GM12878 (cell line): ENCODE data around the gene UBXN7. TPM values are rescaled to one million over a fixed set of nuclear protein-coding genes. Genes with fewer than 3 reads are reported as not detected.

Source experiments
- DPF2 ChIP-seq: fragments of 450-650 bp; IDR thresholded peaks from 2 replicates; pipeline ENCODE4 v1.6.1; 2017; ENCODE audit warnings: mild to moderate bottlenecking
- FOXM1 ChIP-seq: IDR thresholded peaks from 2 replicates; pipeline ENCODE4 v1.6.1; 2012; ENCODE audit warnings: low read depth, mild to moderate bottlenecking, inconsistent platforms, low read length, moderate library complexity
- HDAC6 ChIP-seq: fragments of 200-600 bp; sonication (generic); IDR thresholded peaks from one replicate; pipeline ENCODE4 v1.8.0; 2017; ENCODE audit warnings: antibody characterized with exemption; ENCODE audit not compliant: unreplicated experiment
- JUNB ChIP-seq: IDR thresholded peaks from 2 replicates; pipeline ENCODE4 v1.6.1; 2016; ENCODE audit warnings: antibody characterized with exemption, mild to moderate bottlenecking
- MTA3 ChIP-seq: IDR thresholded peaks from 2 replicates; pipeline ENCODE4 v1.6.1; 2012; ENCODE audit warnings: low read length, inconsistent platforms, borderline replicate concordance
- MXI1 ChIP-seq: fragments of 150-350 bp; IDR thresholded peaks from 2 replicates; pipeline ENCODE4 v1.6.1; 2011; ENCODE audit warnings: low read depth, mild to moderate bottlenecking, inconsistent platforms, low read length, improper control_type of control experiment
- PML ChIP-seq: IDR thresholded peaks from 2 replicates; pipeline ENCODE4 v1.6.1; 2012; ENCODE audit warnings: low read length, inconsistent platforms
- RB1 ChIP-seq: fragments of 450-650 bp; formaldehyde crosslinking; IDR thresholded peaks from 2 replicates; pipeline ENCODE4 v1.6.1; 2017; ENCODE audit warnings: mild to moderate bottlenecking, borderline replicate concordance
- SRF ChIP-seq, 2 experiments: IDR thresholded peaks; 2 replicates each; pipeline ENCODE4 v1.6.1; 2011; ENCODE audit warnings: low read depth in 2 of 2, low read length in 2 of 2, mild to moderate bottlenecking in 1 of 2, moderate library complexity in 1 of 2
- TCF12 ChIP-seq: IDR thresholded peaks from 2 replicates; pipeline ENCODE4 v1.6.1; 2011; ENCODE audit warnings: low read depth, mild to moderate bottlenecking, low read length
- ZBTB40 ChIP-seq: fragments of 450-650 bp; IDR thresholded peaks from 2 replicates; pipeline ENCODE4 v1.6.1; 2016; ENCODE audit warnings: mild to moderate bottlenecking, moderate library complexity, borderline replicate concordance
- polyA plus RNA-seq, 11 experiments: library from polyadenylated mRNA; depleted of rRNA in 4 of 11; unstranded in 6 of 11; stranded (reverse) in 5 of 11; fragments of >200 nt; fragmentation: Nextera tagmentation in 4 of 11; fragmentation: Illumina TruSeq in 1 of 11; extraction: Ambion mirVana in 4 of 11; extraction: Trizol in 1 of 11; gene quantifications; 1 replicate in 1 of 11; 2 replicates in 10 of 11; pipeline versions ENCODE4 v1.2.1 to v1.2.3, GENCODE V29; 2011 to 2016; ENCODE audit warnings: inconsistent platforms in 2 of 11, missing spikeins in 2 of 11, low read depth in 1 of 11
- total RNA-seq, 4 experiments: library from RNA; depleted of rRNA in 3 of 4; stranded (reverse); fragments of >200 nt in 3 of 4; fragmentation: Illumina TruSeq in 1 of 4; extraction: Trizol in 1 of 4; gene quantifications; 2 replicates each; pipeline versions ENCODE4 v1.2.1 to v1.2.3, GENCODE V29; 2013 to 2021
- TF ChIP-seq, protein P1 (sequence below): IDR thresholded peaks from 2 replicates; pipeline ENCODE4 v1.6.1; 2012; ENCODE audit warnings: low read length, inconsistent platforms
- TF ChIP-seq, protein P2 (sequence below): IDR thresholded peaks from 2 replicates; pipeline ENCODE4 v1.6.1; 2012; ENCODE audit warnings: low read depth, low read length, improper control_type of control experiment
- TF ChIP-seq, protein P3 (sequence below): IDR thresholded peaks from 2 replicates; pipeline ENCODE4 v1.6.1; 2011; ENCODE audit warnings: low read depth, low read length, improper control_type of control experiment, borderline replicate concordance
- TF ChIP-seq, protein P4 (sequence below): fragments of 450-650 bp; IDR thresholded peaks from 2 replicates; pipeline ENCODE4 v1.6.1; 2018; ENCODE audit warnings: mild to moderate bottlenecking, low read depth, moderate library complexity; ENCODE audit not compliant: partially characterized antibody

Gene UBXN7
- total and polyA plus RNA-seq, 10 of the 15 experiments (the other 5 are each of a cell fraction or from before 2014, with no cell fraction given), result 4.8 to 78.4 (median 24.9) TPM

DNA sequence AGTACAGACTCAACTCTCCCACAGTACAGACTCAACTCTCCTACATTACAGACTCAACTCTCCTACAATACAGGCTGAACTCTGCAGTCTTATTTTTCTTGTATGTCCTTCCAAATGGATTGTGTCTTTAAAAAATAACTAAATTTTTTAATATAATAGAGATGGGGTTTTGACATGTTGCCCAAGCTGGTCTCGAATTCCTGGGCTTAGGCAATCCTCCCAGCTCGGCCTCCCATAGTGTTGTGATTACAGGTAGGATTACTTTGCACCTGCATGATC lies 31.2 kb upstream of the UBXN7 start (continued):
- TF ChIP-seq JUNB (no peak), PML (0 out of 2 replicates have a peak, but pooled peaks have one; percentile 39), HDAC6 (no peak), RB1 (no peak), MXI1 (no peak), SRF (IDR thresholded peaks at IDR 0.05; ENCODE audit: low read depth in 2 of 2, low read length in 2 of 2) (no peak), ZBTB40 (no peak), FOXM1 (peak; percentile 17; the same call in 1 of the 2 replicates), MTA3 (no peak), DPF2 (no peak), TCF12 (0 out of 2 replicates have a peak, but pooled peaks have one; percentile 16)
- TF ChIP-seq, protein P1, sequence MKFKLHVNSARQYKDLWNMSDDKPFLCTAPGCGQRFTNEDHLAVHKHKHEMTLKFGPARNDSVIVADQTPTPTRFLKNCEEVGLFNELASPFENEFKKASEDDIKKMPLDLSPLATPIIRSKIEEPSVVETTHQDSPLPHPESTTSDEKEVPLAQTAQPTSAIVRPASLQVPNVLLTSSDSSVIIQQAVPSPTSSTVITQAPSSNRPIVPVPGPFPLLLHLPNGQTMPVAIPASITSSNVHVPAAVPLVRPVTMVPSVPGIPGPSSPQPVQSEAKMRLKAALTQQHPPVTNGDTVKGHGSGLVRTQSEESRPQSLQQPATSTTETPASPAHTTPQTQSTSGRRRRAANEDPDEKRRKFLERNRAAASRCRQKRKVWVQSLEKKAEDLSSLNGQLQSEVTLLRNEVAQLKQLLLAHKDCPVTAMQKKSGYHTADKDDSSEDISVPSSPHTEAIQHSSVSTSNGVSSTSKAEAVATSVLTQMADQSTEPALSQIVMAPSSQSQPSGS, result peak; percentile 86; the same call in 1 of the 2 replicates
- TF ChIP-seq, protein P2, sequence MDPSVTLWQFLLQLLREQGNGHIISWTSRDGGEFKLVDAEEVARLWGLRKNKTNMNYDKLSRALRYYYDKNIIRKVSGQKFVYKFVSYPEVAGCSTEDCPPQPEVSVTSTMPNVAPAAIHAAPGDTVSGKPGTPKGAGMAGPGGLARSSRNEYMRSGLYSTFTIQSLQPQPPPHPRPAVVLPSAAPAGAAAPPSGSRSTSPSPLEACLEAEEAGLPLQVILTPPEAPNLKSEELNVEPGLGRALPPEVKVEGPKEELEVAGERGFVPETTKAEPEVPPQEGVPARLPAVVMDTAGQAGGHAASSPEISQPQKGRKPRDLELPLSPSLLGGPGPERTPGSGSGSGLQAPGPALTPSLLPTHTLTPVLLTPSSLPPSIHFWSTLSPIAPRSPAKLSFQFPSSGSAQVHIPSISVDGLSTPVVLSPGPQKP, result no peak
- TF ChIP-seq, protein P3, sequence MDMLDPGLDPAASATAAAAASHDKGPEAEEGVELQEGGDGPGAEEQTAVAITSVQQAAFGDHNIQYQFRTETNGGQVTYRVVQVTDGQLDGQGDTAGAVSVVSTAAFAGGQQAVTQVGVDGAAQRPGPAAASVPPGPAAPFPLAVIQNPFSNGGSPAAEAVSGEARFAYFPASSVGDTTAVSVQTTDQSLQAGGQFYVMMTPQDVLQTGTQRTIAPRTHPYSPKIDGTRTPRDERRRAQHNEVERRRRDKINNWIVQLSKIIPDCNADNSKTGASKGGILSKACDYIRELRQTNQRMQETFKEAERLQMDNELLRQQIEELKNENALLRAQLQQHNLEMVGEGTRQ, result no peak
- TF ChIP-seq, protein P4, sequence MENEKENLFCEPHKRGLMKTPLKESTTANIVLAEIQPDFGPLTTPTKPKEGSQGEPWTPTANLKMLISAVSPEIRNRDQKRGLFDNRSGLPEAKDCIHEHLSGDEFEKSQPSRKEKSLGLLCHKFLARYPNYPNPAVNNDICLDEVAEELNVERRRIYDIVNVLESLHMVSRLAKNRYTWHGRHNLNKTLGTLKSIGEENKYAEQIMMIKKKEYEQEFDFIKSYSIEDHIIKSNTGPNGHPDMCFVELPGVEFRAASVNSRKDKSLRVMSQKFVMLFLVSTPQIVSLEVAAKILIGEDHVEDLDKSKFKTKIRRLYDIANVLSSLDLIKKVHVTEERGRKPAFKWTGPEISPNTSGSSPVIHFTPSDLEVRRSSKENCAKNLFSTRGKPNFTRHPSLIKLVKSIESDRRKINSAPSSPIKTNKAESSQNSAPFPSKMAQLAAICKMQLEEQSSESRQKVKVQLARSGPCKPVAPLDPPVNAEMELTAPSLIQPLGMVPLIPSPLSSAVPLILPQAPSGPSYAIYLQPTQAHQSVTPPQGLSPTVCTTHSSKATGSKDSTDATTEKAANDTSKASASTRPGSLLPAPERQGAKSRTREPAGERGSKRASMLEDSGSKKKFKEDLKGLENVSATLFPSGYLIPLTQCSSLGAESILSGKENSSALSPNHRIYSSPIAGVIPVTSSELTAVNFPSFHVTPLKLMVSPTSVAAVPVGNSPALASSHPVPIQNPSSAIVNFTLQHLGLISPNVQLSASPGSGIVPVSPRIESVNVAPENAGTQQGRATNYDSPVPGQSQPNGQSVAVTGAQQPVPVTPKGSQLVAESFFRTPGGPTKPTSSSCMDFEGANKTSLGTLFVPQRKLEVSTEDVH, result no peak
